ENCODE measurements around the gene SHPK. TPM values are rescaled to one million over a fixed set of nuclear protein-coding genes. Genes with fewer than 3 reads are reported as not detected.

The SHPK gene
- total RNA-seq, 1 donor from 2014 or later, result 10.6 TPM

- intact Hi-C loops (cut with DNase I), result no loop called here
- ATAC-seq (peak in 1 of 2 donors; percentile 58), DNase-seq (no peak)
- peaks cover 24% of the 10 kb centered on the region for H3K4me1 ChIP-seq
- H3K36me3 ChIP-seq, result peaks cover 35% of the 10 kb centered on the region
- H3K9me3 ChIP-seq, result no peaks in the 10 kb centered on the region
- no peak for TF ChIP-seq CTCF (IDR thresholded peaks at IDR 0.05)
- H3K27ac ChIP-seq, result no peak overlapping the region
- H3K27me3 ChIP-seq (ENCODE audit: low read depth), result no peaks in the 10 kb centered on the region
- H3K4me3 ChIP-seq, result no peak overlapping the region
These were observed 5.9 kb upstream of the SHPK start for GRCh38 chr17:3641717-3642486.

GRCh38 chr17:3641014-3641413, 5.0 kb upstream of the SHPK start:
- H3K4me1 ChIP-seq, result peaks cover 24% of the 10 kb centered on the region
- no peak overlapping the region for H3K27ac ChIP-seq
- no peaks in the 10 kb centered on the region for H3K9me3 ChIP-seq
- no peak for TF ChIP-seq CTCF (IDR thresholded peaks at IDR 0.05)
- DNase-seq (no peak), ATAC-seq (no peak)
- H3K36me3 ChIP-seq, result peaks cover 31% of the 10 kb centered on the region
- no peaks in the 10 kb centered on the region for H3K27me3 ChIP-seq (ENCODE audit: low read depth)
- intact Hi-C loops (cut with DNase I), result no loop called here
- no peak overlapping the region for H3K4me3 ChIP-seq

- Histone ChIP-seq H3K9me3 (no peaks in the 10 kb centered on the region), H3K4me1 (peaks cover 29% of the 10 kb centered on the region), H3K27me3 (ENCODE audit: low read depth) (no peaks in the 10 kb centered on the region), H3K27ac (peak overlapping the region; percentile 18), H3K4me3 (no peak overlapping the region), H3K36me3 (peaks cover 27% of the 10 kb centered on the region)
- ATAC-seq (no peak), DNase-seq (no peak)
- intact Hi-C loops (cut with DNase I), result no loop called here
- TF ChIP-seq CTCF (IDR thresholded peaks at IDR 0.05), result no peak
These were observed 4.0 kb upstream of the SHPK start for GRCh38 chr17:3639981-3640596.

- intact Hi-C loops (cut with DNase I), result no loop called here
- ATAC-seq (peak; percentile 9 to 22), DNase-seq (no peak)
- H3K36me3 ChIP-seq, result peaks cover 8% of the 10 kb centered on the region
- TF ChIP-seq CTCF (IDR thresholded peaks at IDR 0.05), result no peak
- peak overlapping the region; percentile 99 for H3K27ac ChIP-seq
- H3K4me3 ChIP-seq, result peak overlapping the region; percentile 99
- no peaks in the 10 kb centered on the region for H3K9me3 ChIP-seq
- peaks cover 38% of the 10 kb centered on the region for H3K4me1 ChIP-seq
- no peaks in the 10 kb centered on the region for H3K27me3 ChIP-seq (ENCODE audit: low read depth)
These were observed 891 bp upstream of the SHPK start for GRCh38 chr17:3636908-3637373.

- ATAC-seq, result peak in 1 of 2 donors; percentile 1
- H3K27ac ChIP-seq, result peak overlapping the region; percentile 99
These were observed 436 bp downstream of the SHPK start for GRCh38 chr17:3635474-3636153.

More at GRCh38 chr17:3635474-3636153, 436 bp downstream of the SHPK start:
- intact Hi-C loops (cut with DNase I), result no loop called here
- Histone ChIP-seq H3K4me1 (peaks cover 33% of the 10 kb centered on the region), H3K27me3 (ENCODE audit: low read depth) (no peaks in the 10 kb centered on the region), H3K4me3 (peak overlapping the region; percentile 99), H3K36me3 (peaks cover 4% of the 10 kb centered on the region), H3K9me3 (no peaks in the 10 kb centered on the region)
- TF ChIP-seq CTCF (IDR thresholded peaks at IDR 0.05), result no peak
- DNase-seq, result no peak

All from lower lobe of right lung (tissue), 2 donors.